Epithelial cell of proximal tubule (primary cell): ENCODE measurements around the gene CDH13. TPM values are rescaled to one million over a fixed set of nuclear protein-coding genes. Genes with fewer than 3 reads are reported as not detected.

Experiments
- DNase-seq: peaks from one replicate; pipeline ENCODE4 v3.0.0-alpha.2; 2011; ENCODE audit warnings: low read depth
- H3K4me3 ChIP-seq: 2 replicates; pipeline ENCODE4 v1.5.1; 2011; ENCODE audit warnings: low read depth, mild to moderate bottlenecking, low read length
- total RNA-seq: library from RNA; depleted of rRNA; stranded (reverse); fragments of >200 nt; gene quantifications from 2 replicates; pipeline ENCODE4 v1.2.3, GENCODE V29; 2015
- TF ChIP-seq, protein P1 (sequence below): conservative IDR thresholded peaks from 2 replicates; pipeline ENCODE4 v1.5.1; 2012; ENCODE audit warnings: low read depth, mild to moderate bottlenecking, low read length

CDH13 gene
- total RNA-seq, 1 donor from 2014 or later = 85.4 TPM

DNA sequence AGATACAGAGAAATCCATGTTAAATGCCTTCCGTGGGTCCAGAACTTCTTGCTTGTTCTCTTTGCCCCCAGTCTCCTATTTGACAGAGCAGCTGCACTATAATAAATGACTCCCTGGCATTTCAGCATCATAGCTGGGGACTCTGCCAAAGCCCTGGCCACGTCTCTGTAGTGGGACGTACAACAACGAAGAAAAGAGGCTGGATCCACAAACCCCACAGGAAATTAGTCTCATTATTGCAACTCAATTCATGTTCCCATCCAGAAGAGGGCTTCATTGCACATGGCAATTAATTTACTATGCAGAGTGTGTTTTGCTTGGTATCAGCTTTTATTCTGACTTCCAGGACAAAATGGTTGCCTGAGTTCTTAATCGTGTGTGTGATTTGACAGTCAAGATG is 121.3 kb downstream of the CDH13 start:
- TF ChIP-seq, protein P1, sequence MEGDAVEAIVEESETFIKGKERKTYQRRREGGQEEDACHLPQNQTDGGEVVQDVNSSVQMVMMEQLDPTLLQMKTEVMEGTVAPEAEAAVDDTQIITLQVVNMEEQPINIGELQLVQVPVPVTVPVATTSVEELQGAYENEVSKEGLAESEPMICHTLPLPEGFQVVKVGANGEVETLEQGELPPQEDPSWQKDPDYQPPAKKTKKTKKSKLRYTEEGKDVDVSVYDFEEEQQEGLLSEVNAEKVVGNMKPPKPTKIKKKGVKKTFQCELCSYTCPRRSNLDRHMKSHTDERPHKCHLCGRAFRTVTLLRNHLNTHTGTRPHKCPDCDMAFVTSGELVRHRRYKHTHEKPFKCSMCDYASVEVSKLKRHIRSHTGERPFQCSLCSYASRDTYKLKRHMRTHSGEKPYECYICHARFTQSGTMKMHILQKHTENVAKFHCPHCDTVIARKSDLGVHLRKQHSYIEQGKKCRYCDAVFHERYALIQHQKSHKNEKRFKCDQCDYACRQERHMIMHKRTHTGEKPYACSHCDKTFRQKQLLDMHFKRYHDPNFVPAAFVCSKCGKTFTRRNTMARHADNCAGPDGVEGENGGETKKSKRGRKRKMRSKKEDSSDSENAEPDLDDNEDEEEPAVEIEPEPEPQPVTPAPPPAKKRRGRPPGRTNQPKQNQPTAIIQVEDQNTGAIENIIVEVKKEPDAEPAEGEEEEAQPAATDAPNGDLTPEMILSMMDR = peak; percentile 47
- DNase-seq = no peak
- H3K4me3 ChIP-seq = no peak overlapping the region

DNA sequence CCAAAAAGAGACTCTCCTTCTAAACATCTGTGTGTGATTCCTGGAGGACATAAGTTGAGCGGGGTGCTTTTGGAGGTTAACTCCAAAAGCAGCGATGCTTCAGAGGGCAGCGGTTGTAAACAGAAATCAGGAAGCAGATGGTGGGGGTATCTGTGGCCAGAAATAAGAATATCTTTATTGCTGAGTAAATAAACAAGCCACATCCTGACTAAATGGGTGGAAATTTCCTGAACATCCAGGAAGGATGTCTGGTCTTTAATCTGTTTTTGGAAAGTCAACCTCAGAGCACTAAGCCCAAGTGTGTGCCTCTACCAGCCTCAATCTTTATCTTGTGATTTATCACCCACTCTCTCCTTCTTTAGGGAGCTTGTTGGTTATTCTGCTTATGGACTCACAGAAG is 123.3 kb downstream of the CDH13 start:
- no peak overlapping the region for H3K4me3 ChIP-seq
- TF ChIP-seq, protein P1 = no peak

DNA sequence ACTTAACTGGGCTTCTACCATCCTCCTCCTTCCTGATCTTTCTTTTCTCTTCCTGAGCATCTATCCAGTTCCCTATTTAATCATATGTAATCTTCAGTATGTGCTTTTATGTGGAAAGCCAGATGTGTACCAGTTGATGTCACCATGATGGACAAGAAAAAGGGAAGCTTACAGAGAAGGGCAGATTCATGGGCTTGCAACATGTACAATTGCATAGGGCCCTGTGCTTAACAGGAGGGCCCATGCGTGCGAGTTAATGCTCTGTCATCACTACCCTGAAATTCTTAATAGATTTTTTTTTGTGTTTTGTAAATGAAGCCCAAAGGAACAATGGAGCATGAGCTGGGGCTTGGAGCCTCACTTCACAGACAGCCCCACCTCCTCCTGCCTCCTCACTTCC is 124.3 kb downstream of the CDH13 start:
- no peak overlapping the region for H3K4me3 ChIP-seq
- DNase-seq = no peak
- TF ChIP-seq, protein P1 = no peak

More for the DNA sequence above, 123.3 kb downstream of the CDH13 start:
- DNase-seq = no peak

DNA sequence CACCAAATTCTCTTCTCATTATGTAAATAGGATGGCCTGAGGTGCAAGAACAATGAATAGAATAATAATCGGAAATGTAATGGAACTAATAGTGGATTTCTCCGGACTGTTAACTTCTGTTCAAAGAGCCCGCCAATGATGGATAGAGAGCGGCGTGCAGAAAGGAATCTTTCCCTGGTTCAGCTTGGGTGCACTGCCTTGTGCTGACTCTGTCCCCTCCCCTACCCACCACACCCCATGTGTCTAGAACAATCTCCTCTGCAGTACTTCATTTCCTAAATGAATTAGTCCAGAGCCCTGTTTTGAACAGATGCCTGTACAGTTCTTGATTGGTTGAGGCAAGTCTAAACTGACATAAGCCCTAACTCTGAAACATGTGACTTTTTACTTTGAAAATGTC is 125.4 kb downstream of the CDH13 start:
- H3K4me3 ChIP-seq = no peak overlapping the region
- TF ChIP-seq, protein P1 = no peak
- no peak for DNase-seq

DNA sequence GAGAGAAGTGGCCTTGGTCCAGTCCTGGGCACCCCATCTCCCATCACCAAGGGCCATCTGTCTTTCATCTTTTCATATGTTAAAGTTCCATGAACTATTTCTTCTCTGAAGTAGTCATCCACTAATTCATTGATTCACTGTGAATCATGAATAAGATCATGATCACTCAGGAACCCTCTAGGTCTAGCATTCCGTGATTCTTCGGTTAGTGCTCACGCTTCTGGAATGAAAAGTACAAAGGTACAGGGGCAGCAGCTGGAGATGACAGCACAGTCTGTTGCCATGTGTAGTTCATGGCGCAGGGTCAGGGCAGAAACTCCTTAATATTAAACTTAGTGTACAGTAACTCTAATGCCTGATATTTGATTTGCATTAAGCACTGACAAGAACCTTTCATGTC is 127.1 kb downstream of the CDH13 start:
- H3K4me3 ChIP-seq = no peak overlapping the region
- DNase-seq = peak; percentile 55

DNA sequence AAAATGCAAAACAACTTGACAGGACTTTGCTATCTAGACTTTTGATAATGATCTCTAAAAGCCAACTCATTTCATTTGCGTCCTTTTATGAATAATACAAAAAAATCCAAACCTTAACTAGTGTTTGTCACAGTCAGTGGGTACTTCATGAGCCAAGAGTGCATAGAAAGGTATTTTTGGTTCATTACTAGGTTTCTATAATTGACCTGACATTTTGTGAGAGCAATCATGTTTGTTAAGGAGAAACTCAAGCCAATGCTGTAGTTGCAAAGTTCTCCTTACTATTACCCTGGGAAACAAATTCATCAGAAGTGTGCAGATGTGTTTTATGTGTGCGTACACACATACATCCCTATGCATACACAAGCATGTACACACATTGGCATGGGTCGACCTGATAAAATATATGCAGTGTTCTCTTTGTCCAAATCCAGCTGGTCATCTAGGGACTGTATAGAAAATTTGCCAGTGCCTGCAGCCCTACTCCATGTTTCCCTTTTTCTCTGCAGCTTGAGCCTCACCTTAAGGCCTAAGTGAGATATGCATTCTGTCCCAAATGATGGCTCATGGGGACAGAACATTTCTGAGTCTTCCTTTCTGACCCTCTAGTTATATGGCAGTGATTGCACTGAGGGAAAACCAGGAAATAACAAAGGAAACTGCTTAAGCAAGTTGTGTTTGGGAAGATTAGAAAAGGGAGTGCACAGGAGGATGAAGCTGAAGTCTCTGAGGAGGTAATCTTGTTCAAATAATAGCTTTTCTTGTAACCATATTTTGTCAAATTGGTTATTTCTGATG is 128.1 kb downstream of the CDH13 start:
- TF ChIP-seq, protein P1 = no peak
- H3K4me3 ChIP-seq = no peak overlapping the region
- DNase-seq = no peak

More for the DNA sequence above, 127.1 kb downstream of the CDH13 start:
- TF ChIP-seq, protein P1 = no peak

DNA sequence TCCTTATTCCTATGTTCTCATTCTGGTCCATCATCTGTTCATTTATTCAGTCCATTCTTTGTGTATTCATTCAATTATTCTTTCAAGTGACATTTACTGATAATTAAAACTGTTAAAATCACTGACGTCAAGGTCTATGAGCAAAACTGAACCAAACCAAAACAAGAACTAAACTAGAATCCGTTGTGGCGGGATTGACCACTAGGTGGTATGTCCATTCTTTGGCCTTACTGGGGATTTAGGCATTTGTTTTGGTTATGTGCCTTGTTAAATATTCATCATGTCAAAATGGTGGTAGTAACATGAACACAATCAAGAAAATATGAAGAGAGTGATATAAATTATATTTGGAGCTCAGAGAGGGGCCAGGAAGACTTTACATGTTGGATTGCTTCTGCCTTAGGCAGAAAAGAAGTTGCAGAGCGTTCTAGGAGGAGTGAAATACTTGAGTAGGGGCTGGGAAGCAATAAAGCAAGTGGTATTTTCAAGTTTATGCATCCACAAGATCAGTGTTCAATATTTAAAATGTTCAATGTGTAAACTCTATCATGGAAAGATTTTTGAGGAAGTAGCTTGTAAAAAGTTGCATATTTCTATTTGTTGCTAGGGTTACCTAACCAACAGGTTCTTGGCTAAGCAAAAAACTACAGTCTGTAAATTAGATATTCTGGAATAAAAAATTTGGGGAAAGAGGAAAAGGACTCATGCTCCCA is 129.0 kb downstream of the CDH13 start:
- no peak for DNase-seq
- H3K4me3 ChIP-seq = no peak overlapping the region

More for the DNA sequence above, 129.0 kb downstream of the CDH13 start:
- TF ChIP-seq, protein P1 = peak; percentile 44
